Measurements from ENCODE around the gene MAP3K9. TPM values are rescaled to one million over a fixed set of nuclear protein-coding genes. Genes with fewer than 3 reads are reported as not detected.

MAP3K9 gene
- total and polyA plus RNA-seq, 2 donors (not counting 3 experiments of a cell fraction or from before 2014, with no cell fraction given) = 0.06 to 0.11 TPM

DNA sequence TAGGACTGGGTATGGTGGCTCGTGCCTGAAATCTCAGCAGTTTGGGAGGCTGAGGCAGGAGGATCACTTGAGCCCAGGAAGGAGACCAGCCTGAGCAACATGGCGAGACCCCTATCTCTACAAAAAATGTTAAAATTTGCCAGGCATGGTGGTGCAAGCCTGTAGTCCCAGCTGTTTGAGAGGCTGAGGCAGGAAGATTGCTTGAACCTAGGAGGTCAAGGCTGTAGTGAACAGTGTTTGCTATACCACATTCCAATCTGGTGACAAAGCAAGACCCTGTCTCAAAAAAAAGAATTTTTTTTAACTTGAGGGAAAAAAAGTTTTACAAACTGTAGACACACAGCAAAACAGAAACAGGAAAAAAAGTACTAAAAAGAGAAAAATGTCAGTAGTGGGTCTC, 2.3 kb upstream of the MAP3K9 start:
- Histone ChIP-seq H3K9me3 (replicated peaks; ENCODE audit: control insufficient read depth, insufficient read depth, low read length) (no peaks in the 10 kb centered on the region), H3K36me3 (ENCODE audit: control insufficient read depth in 2 of 2, extremely low read depth in 1 of 2, insufficient read depth in 2 of 2, low read length in 2 of 2) (no peaks in the 10 kb centered on the region), H2AFZ (ENCODE audit: low read depth, low read length) (no peak overlapping the region), H3K9ac (replicated peaks; ENCODE audit: extremely low read depth, insufficient read depth, low read length) (no peak overlapping the region), H3K4me1 (ENCODE audit: control insufficient read depth, extremely low read depth, insufficient read depth, low read length) (peaks cover 3% of the 10 kb centered on the region), H3K27ac (ENCODE audit: insufficient read depth, low read depth, low read length) (no peak overlapping the region), H3K79me2 (ENCODE audit: control insufficient read depth, insufficient read depth, low read length) (no peaks in the 10 kb centered on the region), H3K9me1 (replicated peaks; ENCODE audit: control insufficient read depth, extremely low read depth, insufficient read depth, low read length) (no peaks in the 10 kb centered on the region), H3K4me3 (replicated peaks in 1 of 3; ENCODE audit: insufficient read depth in 1 of 3, low read depth in 1 of 3, low read length in 3 of 3) (no peak overlapping the region), H4K20me1 (replicated peaks; ENCODE audit: control insufficient read depth, extremely low read depth, insufficient read depth, low read length) (no peaks in the 10 kb centered on the region), H3K27me3 (ENCODE audit: control insufficient read depth in 2 of 2, insufficient read depth in 2 of 2, low read length in 2 of 2) (peaks cover 38 to 45% of the 10 kb centered on the region in 2 experiments), H3K4me2 (ENCODE audit: insufficient read depth, low read length) (no peak overlapping the region)
- no TSS peak for BruUV-seq (replicated peaks)
- CTCF ChIA-PET = no interaction called here
- DNase-seq (ENCODE audit: low read depth, low spot score) (no peak), FAIRE-seq (no peak)
- TF ChIP-seq POLR2AphosphoS5 (IDR thresholded peaks at IDR 0.05; ENCODE audit: insufficient read depth, low read depth, low read length) (no peak), MYC (IDR thresholded peaks at IDR 0.05; ENCODE audit: low read depth, low read length) (no peak), POLR2A (IDR thresholded peaks at IDR 0.05; ENCODE audit: low read depth, low read length) (no peak), FOS (IDR thresholded peaks at IDR 0.05; ENCODE audit: borderline replicate concordance, insufficient read depth, low read length) (no peak), JUN (IDR thresholded peaks at IDR 0.05; ENCODE audit: borderline replicate concordance, insufficient read depth, insufficient read length, low read depth) (no peak), EZH2 (IDR thresholded peaks at IDR 0.05; ENCODE audit: borderline replicate concordance, low read depth, low read length, severe bottlenecking) (no peak), GATA2 (IDR thresholded peaks at IDR 0.05; ENCODE audit: insufficient read depth, insufficient read length, low read depth, low read length) (no peak)
- TF ChIP-seq, protein P1, sequence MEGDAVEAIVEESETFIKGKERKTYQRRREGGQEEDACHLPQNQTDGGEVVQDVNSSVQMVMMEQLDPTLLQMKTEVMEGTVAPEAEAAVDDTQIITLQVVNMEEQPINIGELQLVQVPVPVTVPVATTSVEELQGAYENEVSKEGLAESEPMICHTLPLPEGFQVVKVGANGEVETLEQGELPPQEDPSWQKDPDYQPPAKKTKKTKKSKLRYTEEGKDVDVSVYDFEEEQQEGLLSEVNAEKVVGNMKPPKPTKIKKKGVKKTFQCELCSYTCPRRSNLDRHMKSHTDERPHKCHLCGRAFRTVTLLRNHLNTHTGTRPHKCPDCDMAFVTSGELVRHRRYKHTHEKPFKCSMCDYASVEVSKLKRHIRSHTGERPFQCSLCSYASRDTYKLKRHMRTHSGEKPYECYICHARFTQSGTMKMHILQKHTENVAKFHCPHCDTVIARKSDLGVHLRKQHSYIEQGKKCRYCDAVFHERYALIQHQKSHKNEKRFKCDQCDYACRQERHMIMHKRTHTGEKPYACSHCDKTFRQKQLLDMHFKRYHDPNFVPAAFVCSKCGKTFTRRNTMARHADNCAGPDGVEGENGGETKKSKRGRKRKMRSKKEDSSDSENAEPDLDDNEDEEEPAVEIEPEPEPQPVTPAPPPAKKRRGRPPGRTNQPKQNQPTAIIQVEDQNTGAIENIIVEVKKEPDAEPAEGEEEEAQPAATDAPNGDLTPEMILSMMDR (IDR thresholded peaks at IDR 0.05; ENCODE audit: extremely low read depth in 1 of 2, insufficient read depth in 1 of 2, low read depth in 1 of 2, low read length in 2 of 2) = no peak
- TF ChIP-seq, protein P2, sequence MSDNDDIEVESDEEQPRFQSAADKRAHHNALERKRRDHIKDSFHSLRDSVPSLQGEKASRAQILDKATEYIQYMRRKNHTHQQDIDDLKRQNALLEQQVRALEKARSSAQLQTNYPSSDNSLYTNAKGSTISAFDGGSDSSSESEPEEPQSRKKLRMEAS (IDR thresholded peaks at IDR 0.05; ENCODE audit: insufficient read depth, insufficient read length) = no peak
- POLR2A ChIA-PET = no interaction called here
- intact Hi-C loops (cut with micrococcal nuclease) (no loop called here), dilution Hi-C loops (cut with MboI; ENCODE audit: extremely low pct_ligation_motif_present, low sequenced_read_pairs) (no loop called here)
